Measurements from ENCODE around the gene RUFY3. TPM values are rescaled to one million over a fixed set of nuclear protein-coding genes. Genes with fewer than 3 reads are reported as not detected.
A peak's percentile ranks its signal among the peaks of the same experiment; 100 is the strongest.

RUFY3 gene
- total and polyA plus RNA-seq, 9 of the 15 experiments (the other 6 are each of a cell fraction or from before 2014, with no cell fraction given): 4.2 to 31.1 (median 21.5) TPM

DNA sequence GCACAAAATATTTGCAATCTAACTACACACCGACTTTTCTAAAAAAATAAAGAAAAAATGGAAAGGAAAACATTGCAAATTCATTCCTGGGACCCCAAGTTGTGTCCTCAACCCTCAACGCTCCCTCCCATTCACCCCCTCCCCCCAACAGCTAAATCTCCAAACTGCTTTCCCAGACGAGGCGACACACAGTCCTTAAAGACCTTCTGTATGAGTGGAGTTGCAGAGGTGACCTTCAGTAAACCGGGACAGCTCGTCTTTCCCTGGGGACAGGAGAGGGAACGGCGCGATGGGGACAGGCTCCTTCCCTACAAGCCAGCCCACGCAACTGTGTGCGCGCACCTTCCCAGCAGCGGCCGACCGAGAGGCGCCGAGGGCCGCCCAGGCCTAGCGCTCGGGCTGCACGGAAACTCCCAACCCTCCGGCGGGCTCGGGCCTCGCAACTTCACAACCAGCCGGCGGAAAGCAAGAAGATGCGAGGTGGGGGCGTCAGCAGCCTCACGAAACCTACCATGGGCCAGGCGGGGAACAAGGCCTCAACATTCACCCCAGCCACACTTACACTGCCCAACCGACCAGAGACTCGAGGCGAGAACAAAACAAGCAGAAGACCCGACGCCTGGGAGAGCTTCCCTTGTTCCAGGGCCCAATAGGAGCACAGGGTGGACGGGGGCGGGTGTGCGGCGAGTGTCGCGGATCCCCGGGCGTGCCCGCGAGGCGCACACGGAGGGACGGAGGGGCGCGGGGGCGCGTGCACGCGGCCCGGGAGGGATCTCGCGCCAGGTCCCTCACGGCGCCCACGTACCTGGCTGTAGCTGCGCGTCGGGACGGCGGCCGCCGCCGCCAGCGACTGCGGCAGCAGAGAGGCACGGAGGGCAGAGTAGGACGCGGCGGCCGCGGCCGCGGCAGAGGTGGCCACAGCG, 117.2 kb downstream of the RUFY3 start (continued):
- TF ChIP-seq RBM14 (IDR thresholded peaks at IDR 0.05; ENCODE audit: borderline replicate concordance, insufficient read depth, low read depth, low read length): no peak
- TF ChIP-seq SAFB (IDR thresholded peaks at IDR 0.05; ENCODE audit: borderline replicate concordance, low read depth, low read length): no peak
- no peak for TF ChIP-seq LCOR (CRISPR knock-in tag; IDR thresholded peaks at IDR 0.05)
- TF ChIP-seq ZNF140 (CRISPR knock-in tag; IDR thresholded peaks at IDR 0.05): no peak
- no peak for TF ChIP-seq MAFF (IDR thresholded peaks at IDR 0.05; ENCODE audit: low read length)
- TF ChIP-seq, protein P1, sequence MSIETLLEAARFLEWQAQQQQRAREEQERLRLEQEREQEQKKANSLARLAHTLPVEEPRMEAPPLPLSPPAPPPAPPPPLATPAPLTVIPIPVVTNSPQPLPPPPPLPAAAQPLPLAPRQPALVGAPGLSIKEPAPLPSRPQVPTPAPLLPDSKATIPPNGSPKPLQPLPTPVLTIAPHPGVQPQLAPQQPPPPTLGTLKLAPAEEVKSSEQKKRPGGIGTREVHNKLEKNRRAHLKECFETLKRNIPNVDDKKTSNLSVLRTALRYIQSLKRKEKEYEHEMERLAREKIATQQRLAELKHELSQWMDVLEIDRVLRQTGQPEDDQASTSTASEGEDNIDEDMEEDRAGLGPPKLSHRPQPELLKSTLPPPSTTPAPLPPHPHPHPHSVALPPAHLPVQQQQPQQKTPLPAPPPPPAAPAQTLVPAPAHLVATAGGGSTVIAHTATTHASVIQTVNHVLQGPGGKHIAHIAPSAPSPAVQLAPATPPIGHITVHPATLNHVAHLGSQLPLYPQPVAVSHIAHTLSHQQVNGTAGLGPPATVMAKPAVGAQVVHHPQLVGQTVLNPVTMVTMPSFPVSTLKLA (conservative IDR thresholded peaks at IDR 0.05): no peak; a peak in 1 of 4 replicates
- TF ChIP-seq, protein P2, sequence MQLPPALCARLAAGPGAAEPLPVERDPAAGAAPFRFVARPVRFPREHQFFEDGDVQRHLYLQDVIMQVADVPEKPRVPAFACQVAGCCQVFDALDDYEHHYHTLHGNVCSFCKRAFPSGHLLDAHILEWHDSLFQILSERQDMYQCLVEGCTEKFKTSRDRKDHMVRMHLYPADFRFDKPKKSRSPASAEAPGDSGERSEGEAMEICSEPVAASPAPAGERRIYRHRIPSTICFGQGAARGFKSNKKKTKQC (CRISPR knock-in tag; IDR thresholded peaks at IDR 0.05): 0 out of 2 replicates have a peak, but pooled peaks have one; percentile 25
- no peak for TF ChIP-seq RBM39 (optimal IDR thresholded peaks at IDR 0.05; ENCODE audit: low read depth, low read length)
- TF ChIP-seq, protein P3, sequence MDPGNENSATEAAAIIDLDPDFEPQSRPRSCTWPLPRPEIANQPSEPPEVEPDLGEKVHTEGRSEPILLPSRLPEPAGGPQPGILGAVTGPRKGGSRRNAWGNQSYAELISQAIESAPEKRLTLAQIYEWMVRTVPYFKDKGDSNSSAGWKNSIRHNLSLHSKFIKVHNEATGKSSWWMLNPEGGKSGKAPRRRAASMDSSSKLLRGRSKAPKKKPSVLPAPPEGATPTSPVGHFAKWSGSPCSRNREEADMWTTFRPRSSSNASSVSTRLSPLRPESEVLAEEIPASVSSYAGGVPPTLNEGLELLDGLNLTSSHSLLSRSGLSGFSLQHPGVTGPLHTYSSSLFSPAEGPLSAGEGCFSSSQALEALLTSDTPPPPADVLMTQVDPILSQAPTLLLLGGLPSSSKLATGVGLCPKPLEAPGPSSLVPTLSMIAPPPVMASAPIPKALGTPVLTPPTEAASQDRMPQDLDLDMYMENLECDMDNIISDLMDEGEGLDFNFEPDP (CRISPR knock-in tag; IDR thresholded peaks at IDR 0.05): no peak
- no peak for TF ChIP-seq TEAD4 (IDR thresholded peaks at IDR 0.05; ENCODE audit: low read length)
- TF ChIP-seq TEAD4 (CRISPR knock-in tag; IDR thresholded peaks at IDR 0.05; ENCODE audit: borderline replicate concordance): peak; percentile 20; the same call in 1 of the 2 replicates
- TF ChIP-seq MEF2D (tag; conservative IDR thresholded peaks at IDR 0.05; ENCODE audit: low read depth): no peak
- TF ChIP-seq ZNF224 (CRISPR knock-in tag; IDR thresholded peaks at IDR 0.05): no peak
- TF ChIP-seq, protein P4, sequence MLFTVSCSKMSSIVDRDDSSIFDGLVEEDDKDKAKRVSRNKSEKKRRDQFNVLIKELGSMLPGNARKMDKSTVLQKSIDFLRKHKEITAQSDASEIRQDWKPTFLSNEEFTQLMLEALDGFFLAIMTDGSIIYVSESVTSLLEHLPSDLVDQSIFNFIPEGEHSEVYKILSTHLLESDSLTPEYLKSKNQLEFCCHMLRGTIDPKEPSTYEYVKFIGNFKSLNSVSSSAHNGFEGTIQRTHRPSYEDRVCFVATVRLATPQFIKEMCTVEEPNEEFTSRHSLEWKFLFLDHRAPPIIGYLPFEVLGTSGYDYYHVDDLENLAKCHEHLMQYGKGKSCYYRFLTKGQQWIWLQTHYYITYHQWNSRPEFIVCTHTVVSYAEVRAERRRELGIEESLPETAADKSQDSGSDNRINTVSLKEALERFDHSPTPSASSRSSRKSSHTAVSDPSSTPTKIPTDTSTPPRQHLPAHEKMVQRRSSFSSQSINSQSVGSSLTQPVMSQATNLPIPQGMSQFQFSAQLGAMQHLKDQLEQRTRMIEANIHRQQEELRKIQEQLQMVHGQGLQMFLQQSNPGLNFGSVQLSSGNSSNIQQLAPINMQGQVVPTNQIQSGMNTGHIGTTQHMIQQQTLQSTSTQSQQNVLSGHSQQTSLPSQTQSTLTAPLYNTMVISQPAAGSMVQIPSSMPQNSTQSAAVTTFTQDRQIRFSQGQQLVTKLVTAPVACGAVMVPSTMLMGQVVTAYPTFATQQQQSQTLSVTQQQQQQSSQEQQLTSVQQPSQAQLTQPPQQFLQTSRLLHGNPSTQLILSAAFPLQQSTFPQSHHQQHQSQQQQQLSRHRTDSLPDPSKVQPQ (CRISPR knock-in tag; IDR thresholded peaks at IDR 0.05; ENCODE audit: borderline replicate concordance): no peak
- TF ChIP-seq EGR1 (conservative IDR thresholded peaks at IDR 0.05): peak; percentile 74
- no peak for TF ChIP-seq SMARCE1 (IDR thresholded peaks at IDR 0.05)
- no peak for TF ChIP-seq ZNF431 (CRISPR knock-in tag; IDR thresholded peaks at IDR 0.05)
- TF ChIP-seq, protein P5, sequence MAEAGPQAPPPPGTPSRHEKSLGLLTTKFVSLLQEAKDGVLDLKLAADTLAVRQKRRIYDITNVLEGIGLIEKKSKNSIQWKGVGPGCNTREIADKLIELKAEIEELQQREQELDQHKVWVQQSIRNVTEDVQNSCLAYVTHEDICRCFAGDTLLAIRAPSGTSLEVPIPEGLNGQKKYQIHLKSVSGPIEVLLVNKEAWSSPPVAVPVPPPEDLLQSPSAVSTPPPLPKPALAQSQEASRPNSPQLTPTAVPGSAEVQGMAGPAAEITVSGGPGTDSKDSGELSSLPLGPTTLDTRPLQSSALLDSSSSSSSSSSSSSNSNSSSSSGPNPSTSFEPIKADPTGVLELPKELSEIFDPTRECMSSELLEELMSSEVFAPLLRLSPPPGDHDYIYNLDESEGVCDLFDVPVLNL (CRISPR knock-in tag; IDR thresholded peaks at IDR 0.05; ENCODE audit: low read depth): 0 out of 2 replicates have a peak, but pooled peaks have one; percentile 16
- no peak for TF ChIP-seq JUNB (CRISPR knock-in tag; conservative IDR thresholded peaks at IDR 0.05)
- no peak for TF ChIP-seq IRF2 (CRISPR knock-in tag; IDR thresholded peaks at IDR 0.05)

Data from K562 (cell line).